Type B pancreatic cell (in vitro differentiated cells): ENCODE results near the gene FNIP1. TPM values are rescaled to one million over a fixed set of nuclear protein-coding genes. Genes with fewer than 3 reads are reported as not detected.

Source experiments
- DNase-seq: peaks from one replicate; pipeline ENCODE4 v3.0.0; 2021; ENCODE audit warnings: mixed read lengths; ENCODE audit not compliant: unreplicated experiment; ENCODE audit errors: extremely low spot score
- H3K27ac Mint-ChIP-seq: 2 replicates; pipeline ENCODE4 v1.8.0; 2021; ENCODE audit warnings: mild to moderate bottlenecking, mixed read lengths
- H3K27me3 Mint-ChIP-seq: 2 replicates; pipeline ENCODE4 v1.8.0; 2021; ENCODE audit warnings: mixed read lengths
- H3K36me3 Mint-ChIP-seq: 2 replicates; pipeline ENCODE4 v1.8.0; 2021; ENCODE audit warnings: mixed read lengths
- H3K4me1 Mint-ChIP-seq: one replicate; pipeline ENCODE4 v1.8.0; 2021; ENCODE audit warnings: mixed read lengths; ENCODE audit not compliant: unreplicated experiment
- H3K4me3 Mint-ChIP-seq: 2 replicates; pipeline ENCODE4 v1.8.0; 2021; ENCODE audit warnings: mild to moderate bottlenecking, mixed read lengths
- H3K9me3 Mint-ChIP-seq: 2 replicates; pipeline ENCODE4 v1.8.0; 2021; ENCODE audit warnings: mixed read lengths
- total RNA-seq: library from RNA; stranded (reverse); gene quantifications from 2 replicates; pipeline ENCODE4 v1.2.1, GENCODE V29; 2021; ENCODE audit warnings: low replicate concordance
- TF ChIP-seq, protein P1 (sequence below): fragments of 200-600 bp; sonication (generic); conservative IDR thresholded peaks from 2 replicates; pipeline ENCODE4 v1.5.0; 2021; ENCODE audit warnings: antibody characterized with exemption, mild to moderate bottlenecking

The FNIP1 gene
- total RNA-seq, 1 donor from 2014 or later: 32.4 TPM

DNA sequence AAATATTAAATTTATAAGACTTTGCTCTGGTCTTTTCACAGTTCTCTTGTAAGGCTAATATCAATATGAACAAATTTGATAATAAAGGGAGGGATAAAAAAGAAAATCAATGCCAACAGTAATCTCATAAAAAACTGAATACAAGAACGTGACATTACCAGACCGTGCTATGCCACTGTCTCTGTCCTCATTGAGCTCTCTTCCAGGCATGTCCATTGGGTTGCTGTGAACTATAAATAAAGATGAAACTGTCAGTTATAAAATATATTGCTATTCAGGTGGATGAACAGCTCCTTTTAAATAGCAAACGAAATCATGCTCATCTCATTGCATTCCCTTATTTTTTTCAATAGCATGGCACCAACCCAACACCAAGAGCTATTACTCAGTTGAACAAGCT lies 87.8 kb downstream of the FNIP1 start:
- Mint-ChIP-seq H3K36me3 (peaks cover 22% of the 10 kb centered on the region), H3K4me3 (no peak overlapping the region), H3K4me1 (no peaks in the 10 kb centered on the region), H3K27me3 (no peaks in the 10 kb centered on the region), H3K9me3 (no peaks in the 10 kb centered on the region), H3K27ac (no peak overlapping the region)
- DNase-seq: no peak
- TF ChIP-seq, protein P1, sequence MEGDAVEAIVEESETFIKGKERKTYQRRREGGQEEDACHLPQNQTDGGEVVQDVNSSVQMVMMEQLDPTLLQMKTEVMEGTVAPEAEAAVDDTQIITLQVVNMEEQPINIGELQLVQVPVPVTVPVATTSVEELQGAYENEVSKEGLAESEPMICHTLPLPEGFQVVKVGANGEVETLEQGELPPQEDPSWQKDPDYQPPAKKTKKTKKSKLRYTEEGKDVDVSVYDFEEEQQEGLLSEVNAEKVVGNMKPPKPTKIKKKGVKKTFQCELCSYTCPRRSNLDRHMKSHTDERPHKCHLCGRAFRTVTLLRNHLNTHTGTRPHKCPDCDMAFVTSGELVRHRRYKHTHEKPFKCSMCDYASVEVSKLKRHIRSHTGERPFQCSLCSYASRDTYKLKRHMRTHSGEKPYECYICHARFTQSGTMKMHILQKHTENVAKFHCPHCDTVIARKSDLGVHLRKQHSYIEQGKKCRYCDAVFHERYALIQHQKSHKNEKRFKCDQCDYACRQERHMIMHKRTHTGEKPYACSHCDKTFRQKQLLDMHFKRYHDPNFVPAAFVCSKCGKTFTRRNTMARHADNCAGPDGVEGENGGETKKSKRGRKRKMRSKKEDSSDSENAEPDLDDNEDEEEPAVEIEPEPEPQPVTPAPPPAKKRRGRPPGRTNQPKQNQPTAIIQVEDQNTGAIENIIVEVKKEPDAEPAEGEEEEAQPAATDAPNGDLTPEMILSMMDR: no peak

DNA sequence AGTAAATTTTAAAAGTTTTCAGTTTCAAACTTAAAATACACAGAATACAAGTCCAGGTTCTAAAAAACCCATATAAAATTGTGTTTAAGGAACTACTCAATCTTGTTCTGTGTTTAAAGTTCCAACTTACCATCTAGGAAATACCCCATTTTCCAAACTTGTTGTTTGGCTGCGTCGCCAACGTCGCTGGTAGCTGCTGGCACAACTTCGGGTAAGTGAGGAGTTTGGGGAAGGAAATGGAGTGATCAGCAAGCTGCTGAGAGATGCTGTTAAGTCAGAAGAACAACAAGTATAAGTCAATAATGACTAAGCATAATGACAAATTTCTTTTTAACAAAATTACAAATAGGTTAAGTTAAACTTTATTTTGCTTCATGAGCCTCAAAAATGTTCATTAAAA lies 90.5 kb downstream of the FNIP1 start:
- DNase-seq: no peak
- no peaks in the 10 kb centered on the region for H3K9me3 Mint-ChIP-seq
- no peak overlapping the region for H3K4me3 Mint-ChIP-seq
- TF ChIP-seq, protein P1: no peak
- no peaks in the 10 kb centered on the region for H3K27me3 Mint-ChIP-seq
- peaks cover 31% of the 10 kb centered on the region for H3K36me3 Mint-ChIP-seq
- H3K27ac Mint-ChIP-seq: no peak overlapping the region
- no peaks in the 10 kb centered on the region for H3K4me1 Mint-ChIP-seq

- DNase-seq: no peak
- H3K4me3 Mint-ChIP-seq: no peak overlapping the region
- TF ChIP-seq, protein P1: no peak
- peaks cover 5% of the 10 kb centered on the region for H3K9me3 Mint-ChIP-seq
- H3K4me1 Mint-ChIP-seq: no peaks in the 10 kb centered on the region
- peaks cover 46% of the 10 kb centered on the region for H3K36me3 Mint-ChIP-seq
- H3K27me3 Mint-ChIP-seq: no peaks in the 10 kb centered on the region
- H3K27ac Mint-ChIP-seq: no peak overlapping the region
Observed at GRCh38 chr5:131694926-131695325, 101.9 kb downstream of the FNIP1 start.

DNA sequence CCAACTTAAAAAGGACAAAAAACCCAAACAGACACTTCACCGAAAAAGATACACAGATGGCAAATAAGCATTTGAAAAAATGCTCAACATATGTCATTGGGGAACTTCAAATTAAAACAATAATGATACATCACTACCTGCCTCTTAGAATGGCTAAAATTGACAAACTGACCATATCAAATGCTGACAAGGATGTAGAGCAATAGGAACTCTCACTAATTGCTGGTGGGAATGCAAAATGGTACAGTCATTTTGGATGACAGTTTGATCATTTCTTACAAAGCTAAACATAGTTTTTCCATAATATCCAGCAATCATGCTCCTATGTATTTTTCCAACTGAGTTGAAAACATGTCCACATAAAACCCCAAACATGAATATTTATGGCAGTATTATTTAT lies 102.9 kb downstream of the FNIP1 start:
- no peaks in the 10 kb centered on the region for H3K4me1 Mint-ChIP-seq
- DNase-seq: no peak
- H3K27me3 Mint-ChIP-seq: no peaks in the 10 kb centered on the region
- H3K9me3 Mint-ChIP-seq: peaks cover 5% of the 10 kb centered on the region
- H3K4me3 Mint-ChIP-seq: no peak overlapping the region
- H3K27ac Mint-ChIP-seq: no peak overlapping the region
- TF ChIP-seq, protein P1: no peak
- peaks cover 48% of the 10 kb centered on the region for H3K36me3 Mint-ChIP-seq

DNA sequence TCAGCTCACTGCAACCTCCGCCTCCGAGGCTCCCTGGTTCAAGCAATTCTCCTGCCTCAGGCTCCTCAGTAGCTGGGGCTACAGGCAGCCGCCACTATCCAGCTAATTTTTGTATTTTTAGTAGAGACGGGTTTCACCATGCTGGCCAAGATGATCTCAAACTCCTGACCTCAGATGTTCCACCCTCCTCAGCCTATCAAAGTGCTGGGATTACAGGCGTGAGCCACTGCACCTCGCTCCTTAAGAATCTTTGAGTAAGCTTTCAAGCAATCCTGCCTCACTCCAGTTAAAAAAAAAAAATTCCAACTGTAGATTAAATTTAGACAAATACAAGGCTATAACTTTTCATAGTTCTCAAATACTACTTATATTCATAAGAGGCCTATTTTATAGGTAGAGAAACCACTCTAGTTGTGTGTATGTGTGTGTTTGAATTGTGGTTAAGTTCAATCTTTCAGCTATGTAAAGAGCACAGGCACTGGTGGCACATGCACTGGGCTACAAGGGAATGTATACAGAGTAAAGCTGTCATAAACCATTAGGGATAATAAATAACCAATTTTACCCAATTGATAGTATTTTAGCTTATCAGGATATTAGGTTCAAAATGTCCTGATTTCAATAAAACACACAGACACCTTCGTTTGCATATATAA lies 111.2 kb downstream of the FNIP1 start:
- Mint-ChIP-seq H3K9me3 (peaks cover 4% of the 10 kb centered on the region), H3K4me1 (no peaks in the 10 kb centered on the region), H3K27me3 (no peaks in the 10 kb centered on the region), H3K4me3 (no peak overlapping the region), H3K27ac (no peak overlapping the region), H3K36me3 (peaks cover 21% of the 10 kb centered on the region)
- TF ChIP-seq, protein P1: no peak
- DNase-seq: no peak
